Fibroblast of peridontal ligament (primary cell): ENCODE data around the gene PCSK1.
"Not testable (repeated sequence)": the region's sequence is repeated elsewhere in the genome, so short reads cannot be mapped to it uniquely, and the experiment has no call there.

Source experiments
- DNase-seq: peaks from one replicate; pipeline ENCODE4 v3.0.0-alpha.2; 2010; ENCODE audit errors: extremely low read depth

PCSK1 gene

DNA sequence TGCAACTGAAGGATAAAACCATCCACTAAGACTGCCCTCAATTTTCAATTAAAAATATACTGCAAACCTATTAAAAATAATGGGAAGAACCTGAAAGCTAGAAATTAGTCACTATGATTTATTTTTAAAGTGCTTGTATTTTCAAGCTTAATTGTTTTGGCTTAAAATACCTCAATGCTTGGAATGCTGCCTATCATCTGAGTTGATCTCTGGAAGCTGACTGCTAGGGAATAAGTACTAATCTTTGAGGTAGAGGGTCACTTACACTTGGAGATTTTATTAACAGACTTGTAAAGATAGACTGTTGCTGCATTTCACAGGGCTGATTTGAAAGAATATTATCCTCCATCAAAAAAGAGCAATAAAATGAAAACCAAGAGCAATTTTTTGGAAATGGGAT lies 6.2 kb downstream of the PCSK1 start:
- DNase-seq = no peak

DNA sequence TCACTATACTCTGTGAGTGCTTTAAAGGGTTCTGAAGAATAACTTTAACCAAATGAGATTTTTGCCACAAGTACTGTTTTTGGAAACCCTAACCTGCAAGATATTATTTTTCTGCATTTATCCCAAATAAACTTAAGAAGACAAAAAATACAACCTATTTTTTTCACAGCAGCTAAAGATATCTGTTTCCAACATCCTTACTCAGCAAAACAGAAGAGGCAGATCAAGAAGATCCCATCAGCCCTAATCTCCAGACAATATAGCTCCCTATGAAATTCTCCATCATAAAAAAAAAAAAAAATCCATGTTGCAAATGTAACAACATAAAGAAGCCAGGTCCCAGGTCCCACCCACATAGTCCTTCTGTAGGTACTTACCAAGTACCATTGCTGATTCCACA lies 7.6 kb downstream of the PCSK1 start:
- no peak for DNase-seq

DNA sequence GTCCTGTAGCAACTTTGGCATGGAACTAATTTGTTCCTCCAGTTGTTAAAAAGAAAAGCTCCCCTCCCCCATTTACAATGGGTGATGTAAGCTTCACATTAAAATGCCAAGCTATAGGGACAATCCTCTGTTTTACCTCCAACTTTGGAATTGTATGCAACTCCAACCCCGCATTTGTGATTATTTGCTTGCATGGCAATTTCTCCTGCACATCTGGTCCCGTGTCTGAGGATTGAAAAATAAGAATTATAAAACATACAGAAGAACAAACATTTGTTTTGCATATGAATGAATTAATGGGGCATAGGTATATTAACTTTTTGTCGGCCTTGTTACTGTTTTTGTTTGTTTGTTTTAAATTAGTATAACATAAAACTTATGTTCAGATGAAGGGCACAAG lies 17.2 kb downstream of the PCSK1 start:
- no peak for DNase-seq

DNA sequence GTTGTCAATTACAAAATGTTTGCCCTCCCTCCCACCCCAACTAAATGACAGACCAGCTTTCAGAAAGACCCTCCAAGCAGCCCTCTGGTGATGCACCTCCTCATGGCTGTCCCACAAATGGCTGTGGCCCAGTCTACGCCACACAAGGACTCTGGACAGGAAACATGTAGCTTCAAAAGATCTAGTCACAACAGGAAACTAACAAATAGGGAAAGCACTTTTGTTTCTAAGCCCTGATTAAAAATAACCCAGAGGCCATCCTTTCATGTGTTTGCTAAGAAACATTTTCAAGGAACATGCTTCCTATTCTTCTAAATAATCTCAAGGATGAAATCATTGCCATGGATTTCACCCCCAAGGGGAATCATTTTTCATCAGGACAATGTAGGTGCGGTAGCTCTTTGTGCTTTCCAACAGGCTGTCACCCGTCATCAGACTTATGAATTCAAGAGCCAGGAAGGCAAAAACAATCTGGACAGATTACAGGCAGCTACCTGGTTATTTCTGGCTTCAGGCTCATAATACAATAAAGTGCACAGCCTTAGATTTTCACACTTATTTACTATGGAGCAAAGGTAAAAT lies 20.1 kb downstream of the PCSK1 start:
- DNase-seq = no peak

DNA sequence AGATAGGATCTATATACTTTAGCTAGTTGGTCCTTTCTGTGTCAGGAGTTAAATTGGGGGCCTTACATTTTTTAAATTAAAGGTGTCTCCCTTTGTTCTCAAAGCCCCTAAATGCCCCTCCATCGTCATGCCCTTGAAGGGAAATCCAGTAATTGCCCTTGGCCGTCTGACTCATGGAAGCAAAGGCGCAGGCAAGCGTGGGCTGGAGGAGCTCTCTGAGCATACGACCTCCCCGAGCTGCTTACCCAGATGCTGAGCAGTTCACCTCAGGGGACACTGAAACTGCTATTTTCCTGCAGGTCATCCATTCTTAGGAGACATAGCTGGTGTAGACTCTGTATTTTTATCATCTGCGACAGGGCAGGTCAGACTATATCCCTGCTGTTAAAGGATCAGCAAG lies 23.0 kb downstream of the PCSK1 start:
- DNase-seq = no peak

DNA sequence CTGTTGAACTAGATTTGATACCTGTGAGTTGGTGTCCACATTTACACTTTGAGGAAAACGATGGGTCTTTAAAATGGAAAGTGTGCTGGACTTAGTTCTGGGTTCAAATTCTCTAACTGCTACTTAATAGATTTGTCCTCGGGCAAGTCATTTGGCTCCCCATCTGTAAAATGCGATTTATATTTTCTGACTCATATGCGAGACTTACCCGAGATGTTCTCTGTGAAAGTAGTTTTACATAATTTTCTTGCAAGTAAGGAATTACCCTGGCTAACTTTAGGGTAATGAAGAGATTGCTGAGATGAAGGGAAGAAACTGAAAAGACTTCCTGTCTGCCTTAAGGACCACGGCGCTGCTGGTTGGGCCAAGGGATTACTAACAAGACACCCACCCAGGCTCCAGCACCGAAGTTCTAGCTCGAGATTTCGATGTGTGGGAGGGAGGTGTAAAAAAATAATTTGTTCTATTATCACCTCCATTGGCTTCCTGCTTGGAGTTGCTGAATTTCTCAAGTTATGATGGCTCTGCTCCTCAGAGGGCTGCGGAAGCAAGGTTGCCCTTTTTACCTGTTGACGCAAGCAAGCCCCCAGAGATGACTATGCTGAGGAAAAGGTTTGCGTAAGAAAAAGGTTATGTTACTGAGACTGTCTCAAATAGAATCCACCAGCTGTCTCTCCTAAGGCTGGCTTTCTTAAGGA lies 24.1 kb downstream of the PCSK1 start:
- peak; percentile 11 for DNase-seq

DNA sequence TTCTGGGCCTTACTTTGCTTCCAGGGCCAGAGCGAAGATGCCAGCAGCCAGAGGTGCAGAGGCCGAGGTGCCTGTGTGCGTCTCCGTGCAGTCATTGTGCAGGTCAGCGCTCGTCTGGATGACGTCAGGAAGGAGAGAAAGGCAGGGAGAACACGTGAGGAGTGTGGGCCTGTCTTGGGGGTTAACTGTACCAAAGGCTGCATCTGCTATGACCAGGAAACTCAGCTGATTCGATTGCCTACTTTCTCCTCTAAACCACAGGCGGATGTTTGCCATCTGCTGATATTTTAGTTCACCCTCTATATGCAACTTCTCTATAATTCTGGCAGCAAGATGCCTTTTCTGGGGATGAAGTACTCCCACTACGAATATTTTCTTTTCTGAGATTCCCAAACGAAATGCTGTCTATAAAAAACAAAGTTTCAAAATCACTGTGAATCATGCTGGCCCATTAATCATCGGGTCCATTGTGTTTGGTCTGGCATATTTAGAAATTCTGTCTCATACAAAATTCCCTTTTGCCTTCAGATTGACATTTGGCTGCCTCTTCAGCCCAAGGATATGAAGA lies 24.8 kb downstream of the PCSK1 start:
- DNase-seq = peak; percentile 88

DNA sequence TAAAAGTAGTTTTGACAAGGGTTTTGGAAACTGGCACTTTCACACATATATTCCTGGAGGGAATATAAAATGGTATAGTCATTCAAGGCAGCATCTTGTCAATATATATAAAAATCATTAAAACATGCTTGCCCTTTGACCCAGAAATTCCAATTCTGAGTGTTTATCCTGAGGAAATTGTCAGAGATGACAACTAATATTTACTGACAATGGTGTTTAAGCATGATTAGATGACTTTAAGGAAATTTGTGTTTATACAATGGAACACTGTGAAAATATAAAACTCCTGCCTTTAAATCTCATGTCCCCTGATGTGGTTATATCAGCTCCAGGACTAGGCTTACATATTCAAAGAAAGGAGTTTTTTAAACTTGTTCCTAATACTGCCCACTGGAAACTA lies 25.6 kb downstream of the PCSK1 start:
- no peak for DNase-seq

DNA sequence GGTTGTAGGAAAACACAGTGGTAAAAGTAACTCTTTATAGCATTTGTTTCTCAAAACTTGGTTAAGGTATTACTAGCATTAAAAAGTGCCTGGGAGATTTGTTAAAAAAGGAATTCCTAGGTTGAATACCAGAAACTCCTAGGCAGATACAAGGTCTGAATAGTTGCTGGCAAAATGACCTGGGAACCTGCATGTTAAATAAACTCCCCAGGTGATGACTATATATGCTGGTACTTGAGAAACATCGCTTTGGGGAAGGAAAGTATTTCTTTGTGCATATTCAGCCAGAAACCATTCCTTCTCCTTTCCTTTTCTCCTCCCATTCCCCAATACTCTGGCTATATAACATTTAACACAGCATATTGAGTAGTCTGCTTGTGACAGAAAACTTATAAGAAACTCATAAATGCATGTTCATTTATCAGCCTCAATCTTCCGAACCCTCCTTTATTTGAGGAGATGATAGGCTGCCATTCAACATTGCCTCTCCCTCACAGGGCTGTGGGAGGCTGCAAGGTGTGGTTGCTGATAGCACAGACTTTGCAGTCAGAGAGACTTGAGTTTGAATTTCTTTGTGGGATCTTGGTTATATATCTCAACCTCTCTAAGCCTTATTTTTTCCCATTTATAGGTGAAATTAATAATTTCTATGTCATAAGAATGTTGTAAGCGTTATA lies 28.7 kb downstream of the PCSK1 start:
- no peak for DNase-seq

DNA sequence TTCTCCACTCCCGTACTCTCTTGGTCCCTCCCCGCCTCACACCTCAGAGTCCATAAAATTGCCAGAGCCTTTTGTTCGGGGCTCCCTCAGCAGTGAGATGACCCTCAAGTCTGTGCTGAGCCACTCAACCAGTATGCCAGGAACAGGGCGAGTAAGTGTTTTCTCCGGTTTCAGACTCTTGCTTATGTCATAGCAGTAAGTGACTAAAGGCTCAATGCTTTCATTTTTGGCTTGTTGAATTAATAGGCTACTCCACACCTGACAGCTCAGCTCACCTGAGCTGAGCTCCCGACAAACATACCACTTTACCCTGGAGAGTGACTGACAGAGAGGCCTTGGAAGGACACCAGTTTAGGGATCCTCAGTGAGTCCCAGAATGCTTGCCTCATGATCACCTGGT lies 30.5 kb downstream of the PCSK1 start:
- DNase-seq = no peak

DNA sequence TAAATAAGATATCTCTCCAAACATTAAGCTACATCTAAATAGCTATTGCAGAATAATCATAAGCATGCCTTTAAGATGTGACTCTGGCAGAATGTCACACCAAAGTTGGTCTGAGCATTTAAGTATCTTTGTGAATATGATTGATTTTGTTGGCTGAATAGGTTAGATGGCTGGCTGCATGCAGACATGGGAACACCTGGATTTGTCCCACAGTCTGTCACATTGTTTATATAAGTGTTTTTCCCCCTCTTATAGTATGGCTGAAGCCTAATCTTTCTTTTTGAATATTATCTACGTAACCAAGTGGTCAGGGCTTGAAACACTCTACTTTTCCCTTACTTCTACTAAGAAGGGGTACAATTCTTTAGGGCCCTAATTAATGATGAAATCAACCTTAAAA lies 36.2 kb downstream of the PCSK1 start:
- DNase-seq = no peak

DNA sequence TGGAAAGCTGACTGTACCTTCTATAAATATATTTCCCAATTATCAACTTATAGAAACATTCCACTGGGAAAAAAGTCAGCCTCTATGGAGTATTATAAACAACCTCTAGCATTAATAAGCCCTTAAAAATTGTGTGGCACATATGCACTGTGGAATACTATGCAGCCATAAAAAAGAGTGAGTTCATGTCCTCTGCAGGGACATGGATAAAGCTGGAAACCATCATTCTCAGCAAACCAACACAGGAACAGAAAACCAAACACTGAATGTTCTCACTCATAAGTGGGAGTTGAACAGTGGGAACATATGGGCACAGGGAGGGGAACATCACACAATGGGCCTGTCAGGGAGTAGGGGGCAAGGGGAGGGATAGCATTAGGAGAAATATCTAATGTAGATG lies 37.8 kb downstream of the PCSK1 start:
- DNase-seq = not testable (repeated sequence)

DNA sequence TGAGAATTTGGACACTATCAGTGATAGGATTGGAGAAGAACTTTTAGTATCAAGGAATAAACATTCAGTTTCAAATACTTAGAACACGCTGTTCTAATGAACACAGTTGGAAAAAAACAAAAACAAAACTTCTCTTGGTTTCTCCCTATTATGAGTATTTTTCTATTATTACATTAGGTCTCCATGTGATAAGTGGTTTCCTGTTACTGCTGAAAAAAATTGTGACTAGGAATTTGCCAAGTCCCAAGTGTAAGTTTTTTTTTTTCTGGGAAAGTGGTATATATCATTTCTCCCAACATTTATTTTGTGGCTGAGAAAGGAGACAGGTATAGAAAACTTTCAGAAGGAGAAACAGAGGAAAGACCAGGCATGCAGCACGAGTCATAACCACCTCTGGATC lies 41.1 kb downstream of the PCSK1 start:
- no peak for DNase-seq

DNA sequence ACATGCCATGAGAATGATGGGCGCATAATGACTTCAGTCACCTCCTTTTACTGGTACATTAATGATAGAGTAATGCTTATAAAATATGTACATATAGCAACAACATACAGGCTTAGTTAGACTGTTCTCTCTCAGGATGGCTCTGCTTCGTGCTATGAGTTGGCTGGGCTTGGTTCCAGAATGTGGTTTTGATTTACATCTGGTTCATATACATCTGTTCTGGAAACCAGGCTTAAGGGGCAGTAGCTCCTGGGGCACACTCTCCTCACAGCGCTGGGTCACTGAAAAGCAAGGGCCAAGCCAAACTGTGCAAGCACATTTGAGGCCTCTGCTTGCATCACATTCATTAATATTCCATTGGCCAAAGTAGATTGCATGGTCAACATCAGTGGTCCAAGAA lies 44.9 kb downstream of the PCSK1 start:
- peak; percentile 66 for DNase-seq

DNA sequence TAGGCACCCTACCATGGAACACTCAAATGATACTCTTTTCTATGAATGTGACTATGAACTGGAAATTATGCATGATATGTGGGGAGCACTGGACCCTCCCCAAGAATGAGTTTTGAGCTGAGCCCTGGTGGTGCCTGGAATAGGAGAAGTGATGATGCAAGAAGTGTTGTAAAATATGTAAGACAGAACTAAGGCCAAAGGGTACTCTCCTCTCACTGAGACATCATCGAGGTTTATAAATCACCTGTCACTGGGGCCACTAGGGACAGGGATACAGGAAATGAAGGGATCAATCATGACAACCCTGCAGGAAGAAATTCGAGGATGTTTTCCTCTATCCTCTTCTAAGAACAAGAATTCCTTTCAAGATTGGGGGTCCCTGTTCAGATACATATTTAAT lies 45.4 kb downstream of the PCSK1 start:
- no peak for DNase-seq

DNA sequence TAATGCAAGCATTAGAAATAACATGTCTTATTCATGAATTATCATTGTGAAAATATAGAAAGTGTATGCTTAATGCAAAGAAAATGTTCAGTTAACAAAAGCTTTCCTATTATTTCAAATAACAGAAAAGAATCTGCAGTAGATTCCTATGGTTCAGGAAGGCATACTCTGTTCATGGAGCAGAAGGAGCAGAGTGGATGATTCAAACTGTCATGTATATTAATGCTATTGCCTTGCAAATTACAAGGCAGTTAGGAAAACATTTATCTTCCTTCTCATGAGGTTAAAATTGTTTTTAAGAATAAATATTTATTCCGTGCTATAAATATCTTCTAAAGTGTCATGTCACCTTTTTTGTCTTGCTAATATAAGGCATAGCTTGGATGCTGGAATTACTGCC lies 47.5 kb downstream of the PCSK1 start:
- no peak for DNase-seq

DNA sequence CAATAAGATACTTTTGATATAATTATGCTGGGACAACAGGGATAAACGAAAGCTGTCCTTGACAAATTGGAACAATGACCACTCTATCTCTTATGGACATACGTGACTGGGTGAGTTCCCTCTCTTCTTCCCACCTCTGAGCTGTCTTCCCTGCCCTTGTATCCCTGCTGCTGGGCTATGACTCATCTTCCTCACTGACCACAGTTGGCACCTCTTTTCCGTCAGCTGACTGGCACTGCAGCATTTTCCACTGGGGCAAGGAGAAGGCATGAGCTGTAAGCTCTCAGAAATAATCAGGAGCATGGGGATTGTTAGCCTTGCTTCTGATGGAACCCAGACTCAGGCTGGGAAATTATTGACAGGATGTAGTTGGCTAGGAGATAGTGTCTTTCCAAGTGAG lies 48.7 kb downstream of the PCSK1 start:
- peak; percentile 79 for DNase-seq

DNA sequence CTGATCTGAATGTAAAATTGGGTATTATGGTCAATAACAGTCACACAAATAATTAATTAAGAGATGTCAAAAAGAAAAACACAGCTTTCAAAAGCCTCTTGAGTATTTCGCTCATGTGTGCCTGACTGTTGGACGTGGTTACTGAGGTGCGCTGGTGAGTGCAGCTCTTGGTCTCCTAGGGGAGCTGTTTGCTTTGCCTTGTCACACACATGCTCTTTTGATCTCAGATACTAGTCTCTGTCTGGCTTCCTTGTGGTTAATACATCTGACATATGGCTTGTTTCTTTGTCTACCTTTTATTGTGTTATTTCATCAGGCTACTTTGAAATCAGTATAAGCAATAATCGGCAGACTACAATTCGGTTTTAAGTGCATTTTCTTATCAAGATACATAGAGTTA lies 51.5 kb downstream of the PCSK1 start:
- no peak for DNase-seq

DNA sequence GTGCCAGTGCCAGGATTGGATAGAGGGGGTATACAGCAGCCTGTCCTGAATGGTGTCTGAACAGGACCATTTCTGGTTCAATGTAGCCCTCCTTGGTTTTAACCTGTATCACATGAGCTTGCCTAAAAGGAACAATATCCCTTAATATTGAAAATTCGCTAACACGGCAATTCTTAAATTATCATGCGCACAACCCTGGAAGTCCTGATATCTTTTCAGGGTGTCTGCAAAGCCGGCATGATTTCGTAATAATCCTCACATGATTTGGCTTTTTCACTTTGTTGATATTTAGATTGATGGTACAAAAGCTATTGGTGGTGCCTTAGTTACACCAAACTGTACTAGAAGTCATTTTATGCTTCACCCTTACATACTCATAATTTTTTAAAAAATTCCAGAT lies 53.2 kb downstream of the PCSK1 start:
- DNase-seq = no peak

DNA sequence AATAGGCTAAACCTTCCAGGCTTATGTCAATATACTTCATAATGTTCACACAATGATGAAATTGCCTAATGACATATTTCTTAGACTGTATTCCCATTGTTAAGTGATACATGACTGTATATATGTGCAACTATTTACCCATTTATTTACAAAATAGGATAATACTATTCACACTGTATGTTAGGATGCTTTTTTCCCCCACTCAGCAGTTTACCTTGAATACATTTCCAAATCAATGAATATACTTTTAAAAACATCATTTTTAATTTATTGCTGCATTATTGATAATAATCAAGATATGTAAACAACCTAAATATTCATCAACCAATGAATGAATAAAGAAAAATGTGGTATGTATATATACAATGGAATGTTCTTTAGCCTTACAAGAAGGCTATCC lies 55.5 kb downstream of the PCSK1 start:
- DNase-seq = no peak

DNA sequence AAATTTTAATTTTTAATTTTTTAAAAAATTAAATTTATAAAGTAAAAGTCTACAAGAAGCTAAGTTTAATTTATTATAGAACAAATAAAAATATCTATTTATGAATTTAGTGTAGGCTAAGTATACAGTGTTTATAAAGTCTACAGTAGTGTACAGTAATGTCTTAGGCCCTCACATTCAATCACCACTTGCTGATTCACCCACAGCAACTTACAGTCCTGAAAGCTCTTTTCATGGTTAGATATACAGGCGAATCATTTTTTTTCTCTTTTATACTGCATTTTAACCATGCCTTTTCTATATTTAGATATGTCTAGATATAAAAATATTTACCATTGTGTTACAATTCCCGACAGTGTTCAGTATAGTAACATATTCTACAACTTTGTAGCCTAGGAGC lies 55.9 kb downstream of the PCSK1 start:
- DNase-seq = no peak

DNA sequence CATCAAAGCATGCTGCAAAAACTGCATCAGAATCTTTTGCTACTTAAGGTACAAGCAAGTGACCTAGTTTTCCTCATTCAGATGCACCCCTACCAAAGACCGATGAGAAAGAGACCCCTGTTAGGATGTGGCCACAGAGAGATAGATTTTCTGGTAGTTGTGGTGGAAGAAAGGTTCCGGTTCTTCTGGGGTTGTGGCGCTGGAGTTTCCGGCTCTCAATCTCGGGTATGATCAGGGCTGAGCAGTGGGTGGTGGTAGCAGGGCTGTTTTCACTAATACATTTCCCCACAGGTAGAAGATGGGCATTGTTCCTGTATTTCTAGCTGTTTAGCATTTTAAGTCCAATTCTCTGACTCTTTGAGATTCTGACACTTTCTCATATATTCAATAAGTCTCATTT lies 58.4 kb downstream of the PCSK1 start:
- DNase-seq = no peak

DNA sequence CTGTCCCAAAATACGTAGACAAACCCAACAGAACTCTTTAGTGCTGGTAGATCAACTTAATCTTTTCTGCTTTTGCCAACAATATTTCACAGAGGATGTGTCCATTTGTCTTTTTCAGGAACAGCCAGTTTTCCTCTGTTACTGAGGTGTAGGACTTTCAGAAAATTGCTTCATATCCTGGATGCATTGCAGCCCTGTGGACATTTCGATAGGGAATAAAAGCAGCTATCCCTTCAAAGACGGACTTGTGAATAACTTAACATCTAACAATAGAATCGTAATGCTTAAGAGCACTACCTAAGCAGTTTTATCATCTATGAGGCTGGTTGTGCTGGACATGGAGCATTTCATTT lies 59.7 kb downstream of the PCSK1 start:
- DNase-seq = no peak
